Measurements from ENCODE around the gene PLEKHF1.
"Not testable (repeated sequence)": the region's sequence is repeated elsewhere in the genome, so short reads cannot be mapped to it uniquely, and the experiment has no call there.

PLEKHF1 gene

GRCh38 chr19:29704562-29705558 lies 39.6 kb downstream of the PLEKHF1 start:
- no peak for DNase-seq

GRCh38 chr19:29705706-29706105 lies 40.4 kb downstream of the PLEKHF1 start:
- no peak for DNase-seq

- DNase-seq: no peak
Observed at GRCh38 chr19:29706635-29707034, 41.4 kb downstream of the PLEKHF1 start.

GRCh38 chr19:29708554-29709439 lies 43.5 kb downstream of the PLEKHF1 start:
- DNase-seq: no peak

- DNase-seq: not testable (repeated sequence)
Observed at GRCh38 chr19:29709440-29709798, 44.2 kb downstream of the PLEKHF1 start.

DNA sequence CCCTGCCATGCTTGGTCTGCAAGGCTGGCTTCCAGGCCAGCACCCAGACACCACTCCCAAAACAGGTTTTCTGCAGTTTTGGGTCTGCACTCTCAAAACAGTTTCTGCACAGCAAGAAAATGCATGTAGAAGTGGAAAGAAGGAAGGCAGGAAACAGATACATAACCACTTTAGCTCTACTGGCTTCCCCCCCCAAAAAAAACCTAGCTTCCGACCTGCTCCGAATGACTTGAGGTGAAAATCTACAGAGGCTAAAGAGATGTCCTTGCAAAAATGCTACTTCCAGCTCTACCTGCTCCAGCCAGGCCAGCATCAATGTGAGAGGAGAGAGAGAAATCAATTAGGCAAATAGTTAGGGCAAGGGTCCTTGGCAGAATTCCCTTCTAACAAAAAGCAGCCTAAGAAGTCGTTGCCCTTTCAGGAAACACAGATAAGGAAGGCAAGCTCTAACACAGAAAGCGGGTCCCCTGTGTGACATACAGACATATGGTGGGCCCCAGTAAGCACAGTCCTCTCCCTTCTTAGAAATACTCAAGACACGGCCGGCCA lies 46.4 kb downstream of the PLEKHF1 start:
- DNase-seq: no peak

- DNase-seq: no peak
Observed at GRCh38 chr19:29712744-29713516, 47.7 kb downstream of the PLEKHF1 start.

DNA sequence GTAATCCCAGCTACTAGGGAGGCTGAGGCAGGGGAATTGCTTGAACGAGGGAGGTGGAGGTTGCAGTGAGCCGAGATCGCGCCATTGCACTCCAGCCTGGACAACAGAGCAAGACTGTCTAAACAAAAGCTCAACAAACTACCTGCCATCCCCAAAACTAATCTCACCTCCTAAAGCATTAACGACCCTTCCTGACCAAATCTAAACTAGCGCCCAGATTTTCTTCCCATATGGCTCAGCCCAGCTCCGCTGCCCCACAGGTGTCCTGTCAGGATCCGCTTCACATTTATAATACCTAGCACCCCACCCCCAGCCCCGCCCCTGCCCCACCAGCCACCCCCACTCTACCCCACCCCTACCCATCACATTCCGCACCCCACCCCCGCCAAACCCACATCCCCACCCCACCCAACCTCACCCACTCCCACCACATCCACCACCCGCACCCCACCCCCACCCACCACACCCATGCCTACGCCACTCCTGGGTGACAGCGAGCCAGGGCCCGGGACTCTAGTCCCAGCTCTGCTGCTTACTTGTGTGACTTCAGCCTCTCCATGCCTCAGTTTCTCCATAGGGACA lies 49.2 kb downstream of the PLEKHF1 start:
- DNase-seq: no peak

DNA sequence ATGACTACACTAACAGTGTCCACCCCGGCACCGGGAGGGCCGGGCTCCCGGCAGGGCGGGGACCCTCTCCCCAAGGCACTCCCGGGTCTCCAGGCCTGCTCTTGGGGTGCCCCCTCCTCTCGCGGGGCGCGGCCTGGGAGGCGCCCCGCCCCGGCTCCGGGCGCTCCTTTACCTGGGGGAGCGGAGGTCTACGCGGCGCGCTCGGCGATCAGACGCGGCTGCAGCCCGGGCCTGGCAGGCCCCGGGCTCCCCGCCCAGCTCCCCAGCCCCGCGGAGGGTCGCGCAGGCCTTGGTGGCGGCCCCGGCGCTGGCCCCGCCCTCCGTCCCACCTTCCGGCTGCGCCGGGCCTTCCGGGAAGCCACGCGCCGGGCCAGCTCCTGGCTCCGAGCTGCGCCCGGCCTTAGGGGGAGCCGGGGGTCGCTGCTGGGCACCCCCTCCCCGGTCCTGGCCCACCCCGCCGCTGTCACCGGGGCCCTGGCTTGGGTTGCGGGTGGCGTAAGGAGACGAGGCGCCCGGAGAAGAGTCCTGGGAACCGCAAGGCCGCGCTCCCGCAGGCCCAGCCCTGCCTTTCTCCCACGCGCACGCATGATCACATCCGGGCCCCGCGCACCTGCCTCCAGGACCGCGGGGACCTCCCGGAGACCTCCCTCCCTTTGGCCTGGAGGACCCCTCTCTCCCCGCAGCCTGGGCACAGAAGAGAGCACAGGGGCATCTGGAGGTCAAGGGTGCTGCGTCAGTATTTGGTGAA lies 49.9 kb downstream of the PLEKHF1 start, which contains the start of gene C19orf12:
Gene C19orf12 (minus strand): TSS at position 309 of the 748 bp plus-strand sequence. CDS start 6,848 bp downstream, outside the sequence.
- DNase-seq: peak; percentile 39

GRCh38 chr19:29715701-29716581 lies 50.7 kb downstream of the PLEKHF1 start:
- DNase-seq: no peak

- DNase-seq: no peak
Observed at GRCh38 chr19:29717051-29717450, 51.8 kb downstream of the PLEKHF1 start.

GRCh38 chr19:29724102-29724641 lies 58.9 kb downstream of the PLEKHF1 start:
- no peak for DNase-seq

DNA sequence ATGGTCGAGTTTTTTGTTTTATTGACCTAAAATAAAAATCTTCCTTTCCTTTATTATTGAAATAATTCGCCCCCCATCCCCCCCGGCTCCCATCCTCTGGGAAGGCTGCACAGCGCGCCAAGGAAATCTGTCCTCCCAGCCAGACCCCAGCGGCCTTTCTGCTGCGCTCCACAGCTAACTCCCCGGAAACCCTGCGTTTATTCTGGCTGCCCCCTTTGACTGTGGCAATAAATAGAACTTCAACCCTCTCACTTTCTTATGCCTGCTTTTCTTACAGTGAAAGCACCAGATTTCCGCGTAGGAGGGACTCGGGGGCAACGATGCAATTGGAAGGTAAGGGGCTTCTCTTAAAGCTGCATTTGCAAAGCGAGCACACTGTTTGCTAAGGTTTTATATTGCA lies 59.5 kb downstream of the PLEKHF1 start:
- no peak for DNase-seq

Measured in NCI-H2029 (cell line).